H1 (cell line): ENCODE data around the gene CHST2. TPM values are rescaled to one million over a fixed set of nuclear protein-coding genes. Genes with fewer than 3 reads are reported as not detected.

ENCODE experiments used
- CTCF ChIA-PET: fragments of 300-600 bp; sonication (Branson Sonifier 250); formaldehyde crosslinking; loops from one replicate; lab custom pipeline; 2021; ENCODE audit not compliant: partially characterized antibody; lab: Charles Lee
- POLR2A ChIA-PET: fragments of 300-600 bp; sonication (Branson Sonifier 250); formaldehyde crosslinking; loops from one replicate; lab custom pipeline; 2021; ENCODE audit warnings: inconsistent platforms; ENCODE audit not compliant: partially characterized antibody; lab: Charles Lee
- DNase-seq, 2 experiments: peaks; one replicate each; pipeline versions ENCODE4 v3.0.0 to v3.0.0-alpha.2; 2010 to 2022; ENCODE audit warnings: low spot score in 2 of 2, low read depth in 1 of 2, mixed read lengths in 1 of 2
- FAIRE-seq: peaks from 2 replicates; lab custom pipeline; 2011; peaks lifted over from hg19 to GRCh38; lab: Jason Lieb, UNC
- H2AFZ ChIP-seq: 2 replicates; pipeline ENCODE4 v1.8.1; 2012; ENCODE audit warnings: low read length, inconsistent platforms
- H2AK5ac ChIP-seq: 2 replicates; pipeline ENCODE4 v1.6.1; 2013; ENCODE audit warnings: low read depth, low read length
- H2BK120ac ChIP-seq: replicated peaks from 2 replicates; pipeline ENCODE3; 2013; ENCODE audit warnings: low read depth, low read length, inconsistent platforms
- H2BK12ac ChIP-seq: 2 replicates; pipeline ENCODE4 v1.6.1; 2013; ENCODE audit warnings: low read depth, low read length
- H2BK15ac ChIP-seq: 2 replicates; pipeline ENCODE4 v1.6.1; 2013; ENCODE audit warnings: low read length
- H2BK20ac ChIP-seq: 2 replicates; pipeline ENCODE4 v1.6.1; 2013; ENCODE audit warnings: low read length
- H2BK5ac ChIP-seq: 2 replicates; pipeline ENCODE4 v1.6.1; 2013; ENCODE audit warnings: low read depth, low read length
- H3K14ac ChIP-seq: 2 replicates; pipeline ENCODE4 v1.6.1; 2013; ENCODE audit warnings: inconsistent platforms; ENCODE audit not compliant: insufficient read length
- H3K18ac ChIP-seq: 2 replicates; pipeline ENCODE4 v1.6.1; 2013; ENCODE audit warnings: low read length; ENCODE audit errors: extremely low read depth
- H3K23ac ChIP-seq: 2 replicates; pipeline ENCODE4 v1.6.1; 2013; ENCODE audit warnings: inconsistent platforms; ENCODE audit not compliant: insufficient read length
- H3K23me2 ChIP-seq: 2 replicates; pipeline ENCODE4 v1.6.1; 2013; ENCODE audit warnings: low read depth, low read length
- H3K27ac ChIP-seq: 2 replicates; pipeline ENCODE4 v1.6.1; 2011; ENCODE audit warnings: low read depth, low read length, inconsistent platforms
- H3K27me3 ChIP-seq, 4 experiments: replicated peaks in 1 of 4; 1 replicate in 1 of 4; 2 replicates in 3 of 4; pipeline versions ENCODE4 v1.6.1 to v1.8.1; 2011 to 2013; ENCODE audit warnings: low read length in 3 of 4, mild to moderate bottlenecking in 3 of 4, inconsistent platforms in 2 of 4, mixed read lengths in 2 of 4, moderate library complexity in 1 of 4; ENCODE audit not compliant: control insufficient read depth in 3 of 4, insufficient read depth in 3 of 4; ENCODE audit errors: extremely low read depth in 1 of 4
- H3K36me3 ChIP-seq, 4 experiments: 2 replicates each; pipeline versions ENCODE4 v1.6.1 to v1.8.1; 2011 to 2013; ENCODE audit warnings: mild to moderate bottlenecking in 4 of 4, low read length in 3 of 4, moderate library complexity in 2 of 4, control low read depth in 1 of 4, inconsistent platforms in 1 of 4; ENCODE audit not compliant: insufficient read depth in 4 of 4, control insufficient read depth in 2 of 4
- H3K4ac ChIP-seq: replicated peaks from 2 replicates; pipeline ENCODE3; 2013; ENCODE audit warnings: low read length, low read depth, mixed read lengths, inconsistent platforms; ENCODE audit not compliant: insufficient read length
- H3K4me1 ChIP-seq, 4 experiments: replicated peaks in 1 of 4; 1 replicate in 1 of 4; 2 replicates in 3 of 4; pipeline versions ENCODE4 v1.6.1 to v1.8.1; 2011 to 2013; ENCODE audit warnings: low read length in 3 of 4, inconsistent platforms in 2 of 4, mixed read lengths in 1 of 4; ENCODE audit not compliant: insufficient read depth in 4 of 4, control insufficient read depth in 3 of 4
- H3K4me2 ChIP-seq, 2 experiments: 2 replicates each; pipeline versions ENCODE4 v1.6.1 to v1.8.1; 2011 to 2013; ENCODE audit warnings: low read depth in 2 of 2, low read length in 2 of 2, control low read depth in 1 of 2, inconsistent platforms in 1 of 2, mild to moderate bottlenecking in 1 of 2; ENCODE audit not compliant: insufficient read depth in 1 of 2
- H3K4me3 ChIP-seq, 4 experiments: fragments of 200-600, 300-600 bp in 1 of 4; sonication (generic), shearing (Covaris generic), sonication (Bioruptor Twin) in 1 of 4; 2 replicates each; pipeline versions ENCODE4 v1.5.1 to v1.8.1; 2011 to 2016; ENCODE audit warnings: low read length in 4 of 4, low read depth in 3 of 4, control low read depth in 2 of 4, inconsistent platforms in 2 of 4, mild to moderate bottlenecking in 2 of 4, mixed read lengths in 1 of 4, moderate library complexity in 1 of 4; ENCODE audit not compliant: insufficient read depth in 2 of 4; ENCODE audit errors: extremely low read depth in 1 of 4
- H3K56ac ChIP-seq: replicated peaks from 2 replicates; pipeline ENCODE3; 2013; ENCODE audit warnings: low read depth, mild to moderate bottlenecking, mixed read lengths, low read length, inconsistent platforms; ENCODE audit not compliant: insufficient read length
- H3K79me1 ChIP-seq: 2 replicates; pipeline ENCODE4 v1.6.1; 2013; ENCODE audit warnings: low read depth, low read length, control low read depth
- H3K79me2 ChIP-seq, 2 experiments: 2 replicates each; pipeline versions ENCODE4 v1.6.1 to v1.8.1; 2012 to 2013; ENCODE audit warnings: low read length in 2 of 2, mild to moderate bottlenecking in 2 of 2, inconsistent platforms in 1 of 2; ENCODE audit not compliant: insufficient read depth in 2 of 2, control insufficient read depth in 1 of 2
- H3K9ac ChIP-seq, 4 experiments: replicated peaks in 1 of 4; 1 replicate in 1 of 4; 2 replicates in 3 of 4; pipeline versions ENCODE4 v1.6.1 to v1.8.1; 2011 to 2013; ENCODE audit warnings: low read depth in 3 of 4, low read length in 3 of 4, control low read depth in 2 of 4, mild to moderate bottlenecking in 2 of 4, moderate library complexity in 2 of 4, inconsistent platforms in 1 of 4; ENCODE audit errors: extremely low read depth in 1 of 4
- H3K9me3 ChIP-seq, 2 experiments: 2 replicates each; pipeline versions ENCODE4 v1.6.1 to v1.8.1; 2012 to 2013; ENCODE audit warnings: mild to moderate bottlenecking in 2 of 2, moderate library complexity in 2 of 2, control low read depth in 1 of 2, inconsistent platforms in 1 of 2, low read depth in 1 of 2, low read length in 1 of 2, mixed read lengths in 1 of 2; ENCODE audit not compliant: insufficient read depth in 2 of 2
- H4K20me1 ChIP-seq, 2 experiments: replicated peaks in 1 of 2; 2 replicates each; pipeline versions ENCODE3 to v1.8.1; 2011 to 2013; ENCODE audit warnings: inconsistent platforms in 2 of 2, low read length in 2 of 2, mild to moderate bottlenecking in 1 of 2; ENCODE audit not compliant: insufficient read depth in 2 of 2, control insufficient read depth in 1 of 2
- H4K5ac ChIP-seq: 2 replicates; pipeline ENCODE4 v1.6.1; 2013; ENCODE audit warnings: low read length, low read depth, mixed read lengths, inconsistent platforms; ENCODE audit not compliant: insufficient read length
- H4K8ac ChIP-seq: 2 replicates; pipeline ENCODE4 v1.8.0; 2013; ENCODE audit warnings: mild to moderate bottlenecking, moderate library complexity, low read length, inconsistent platforms; ENCODE audit not compliant: insufficient read depth; ENCODE audit errors: extremely low read depth
- H4K91ac ChIP-seq: replicated peaks from 2 replicates; pipeline ENCODE3; 2013; ENCODE audit warnings: low read length, mixed read lengths, inconsistent platforms; ENCODE audit not compliant: insufficient read length
- CBX5 ChIP-seq: fragments of 300-800, 300-1000 bp; sonication (generic); IDR thresholded peaks from 2 replicates; pipeline ENCODE4 v1.7.1; 2016; ENCODE audit warnings: antibody characterized with exemption, low read length, low read depth
- CEBPB ChIP-seq: IDR thresholded peaks from 2 replicates; pipeline ENCODE4 v1.6.1; 2012; ENCODE audit warnings: low read depth, low read length
- POU5F1 ChIP-seq: IDR thresholded peaks from 2 replicates; pipeline ENCODE4 v1.6.1; 2011; ENCODE audit warnings: low read depth, mild to moderate bottlenecking, low read length, moderate library complexity
- SIN3A ChIP-seq, 2 experiments: IDR thresholded peaks in 1 of 2; conservative IDR thresholded peaks in 1 of 2; 2 replicates each; pipeline ENCODE4 v1.6.1; 2011 to 2012; ENCODE audit warnings: low read length in 2 of 2, improper control_type of control experiment in 1 of 2, low read depth in 1 of 2, mild to moderate bottlenecking in 1 of 2
- SP1 ChIP-seq: IDR thresholded peaks from 2 replicates; pipeline ENCODE4 v1.6.1; 2011; ENCODE audit warnings: low read depth, low read length
- TEAD4 ChIP-seq: IDR thresholded peaks from 2 replicates; pipeline ENCODE4 v1.6.1; 2012; ENCODE audit warnings: low read depth, low read length, inconsistent platforms, mixed read lengths
- USF2 ChIP-seq: IDR thresholded peaks from 2 replicates; pipeline ENCODE4 v1.6.1; 2011; ENCODE audit warnings: low read length, improper control_type of control experiment
- YY1 ChIP-seq: IDR thresholded peaks from 2 replicates; pipeline ENCODE4 v1.6.1; 2011; ENCODE audit warnings: low read depth, mild to moderate bottlenecking, low read length
- WGBS, 2 experiments: shearing (Covaris generic) in 1 of 2; methylation state at CpG; one replicate each; pipeline versions ENCODE4 v1.1.6 to v1.1.7; 2013 to 2015; ENCODE audit warnings: low lambda C conversion rate in 2 of 2, mixed read lengths in 2 of 2, inconsistent platforms in 1 of 2, low coverage in 1 of 2, missing lambda C conversion rate in 1 of 2; ENCODE audit not compliant: insufficient replicate concordance in 2 of 2, insufficient coverage in 1 of 2, insufficient read length in 1 of 2; ENCODE audit errors: extremely low coverage in 1 of 2, missing lambda C conversion rate in 1 of 2; 5-methylcytosine and 5-hydroxymethylcytosine counted together
- polyA plus RNA-seq, 7 experiments: library from polyadenylated mRNA; depleted of rRNA in 3 of 7; stranded (reverse) in 5 of 7; unstranded in 2 of 7; fragments of >200 nt in 5 of 7; fragments of 200-250 nt in 2 of 7; gene quantifications; 1 replicate in 5 of 7; 2 replicates in 1 of 7; 4 replicates in 1 of 7; pipeline versions ENCODE4 v1.2.1 to v1.2.3, GENCODE V29; 2011 to 2013; ENCODE audit warnings: missing spikeins in 2 of 7, mixed read lengths in 2 of 7
- total RNA-seq: library from RNA; stranded (reverse); fragmentation: NEBNext Ultra II Directional; extraction: Animal tissue kit (Norgen Biotek cat#: 25700); gene quantifications from 2 replicates; pipeline ENCODE4 v1.2.1, GENCODE V29; 2021

Gene CHST2
- total and polyA plus RNA-seq, 2 of the 8 experiments (the other 6 are each of a cell fraction or from before 2014, with no cell fraction given), result 3.2 to 15.1 TPM

- DNase-seq, result no peak
- no peak overlapping the region for H2BK20ac ChIP-seq
- TF ChIP-seq SIN3A (conservative IDR thresholded peaks at IDR 0.05 in 1 of 2, IDR thresholded peaks at IDR 0.05 in 1 of 2; ENCODE audit: low read depth in 1 of 2, low read length in 2 of 2), result no peak
- TF ChIP-seq USF2, result no peak
- TF ChIP-seq TEAD4, result no peak
- TF ChIP-seq POU5F1, result no peak
- TF ChIP-seq SP1, result no peak
- TF ChIP-seq YY1, result no peak
- TF ChIP-seq CEBPB, result no peak
- no peak for TF ChIP-seq CBX5
Observed at GRCh38 chr3:143105170-143105569, 14.4 kb upstream of the CHST2 start.

More at GRCh38 chr3:143105170-143105569, 14.4 kb upstream of the CHST2 start:
- no peaks in the 10 kb centered on the region for H3K79me1 ChIP-seq
- H2BK12ac ChIP-seq, result no peak overlapping the region
- no peaks in the 10 kb centered on the region; a peak in 1 of 8 replicates for H3K36me3 ChIP-seq
- H3K14ac ChIP-seq, result no peak overlapping the region
- H3K4me3 ChIP-seq, result no peak overlapping the region
- H4K8ac ChIP-seq, result no peak overlapping the region
- POLR2A ChIA-PET, result interaction anchor here (1.1 kb wide), 1 partner anchor 14 kb away, joined by 4 read pairs; the partner anchor contains the start of gene CHST2
- no peak overlapping the region for H4K5ac ChIP-seq
- H3K23ac ChIP-seq, result no peak overlapping the region
- H3K9me3 ChIP-seq, result peaks cover 8 to 11% of the 10 kb centered on the region in 2 experiments
- H2AK5ac ChIP-seq, result no peak overlapping the region
- H2BK15ac ChIP-seq, result no peak overlapping the region
- H3K4ac ChIP-seq, result no peak overlapping the region
- no peak overlapping the region for H2AFZ ChIP-seq
- no peaks in the 10 kb centered on the region for H3K27me3 ChIP-seq
- H2BK120ac ChIP-seq, result no peak overlapping the region
- H4K91ac ChIP-seq, result no peak overlapping the region
- no peak overlapping the region for H3K56ac ChIP-seq
- H3K23me2 ChIP-seq, result no peaks in the 10 kb centered on the region
- WGBS, 2 experiments, result 82% methylated on average over 5 of the region's 5 CpGs; no CpG with 5 or more reads in 1 of the 2 experiments
- no peak overlapping the region for H3K4me2 ChIP-seq
- H3K27ac ChIP-seq, result no peak overlapping the region
- H3K79me2 ChIP-seq, result no peaks in the 10 kb centered on the region
- CTCF ChIA-PET, result no interaction called here
- no peak for FAIRE-seq
- no peak overlapping the region for H3K9ac ChIP-seq
- H3K18ac ChIP-seq, result no peak overlapping the region
- no peaks in the 10 kb centered on the region for H3K4me1 ChIP-seq
- no peak overlapping the region for H2BK5ac ChIP-seq
- no peaks in the 10 kb centered on the region for H4K20me1 ChIP-seq
